IMR-90 (cell line): Measurements from ENCODE around the gene PITPNC1. TPM values are rescaled to one million over a fixed set of nuclear protein-coding genes. Genes with fewer than 3 reads are reported as not detected.

ENCODE experiments used
- ATAC-seq: fragments of 200-7000 bp; cut with Tn5 transposase; 2 replicates; pipeline ENCODE4 v1.9.1; 2020; ENCODE audit warnings: low read depth, mild to moderate bottlenecking, moderate library complexity
- BruUV-seq: library from RNA; stranded (reverse); fragments of 400-500 nt; replicated peaks from 2 replicates; lab custom pipeline; 2021; lab: Mats Ljungman, UMichigan
- CTCF ChIA-PET: fragments of 300-600 bp; formaldehyde crosslinking; extraction: SDS; loops from one replicate; lab custom pipeline; 2021; ENCODE audit warnings: antibody characterized with exemption; lab: Yijun Ruan, JAX
- POLR2A ChIA-PET: fragments of 300-600 bp; sonication (Branson Sonifier 250); formaldehyde crosslinking; loops from one replicate; lab custom pipeline; 2022; ENCODE audit warnings: antibody characterized with exemption; ENCODE audit not compliant: unreplicated experiment; lab: Charles Lee
- DNase-seq: peaks from one replicate; pipeline ENCODE4 v3.0.0; 2013
- H2AFZ ChIP-seq: replicated peaks from 2 replicates; pipeline ENCODE3; 2013; ENCODE audit warnings: low read length, mild to moderate bottlenecking; ENCODE audit not compliant: poor library complexity
- H2AK5ac ChIP-seq: 2 replicates; pipeline ENCODE4 v1.6.1; 2013; ENCODE audit warnings: low read depth, low read length, inconsistent platforms
- H2AK9ac ChIP-seq: replicated peaks from 2 replicates; pipeline ENCODE3; 2013; ENCODE audit warnings: mild to moderate bottlenecking, low read depth, low read length, moderate library complexity; ENCODE audit not compliant: poor library complexity
- H2BK120ac ChIP-seq: 2 replicates; pipeline ENCODE4 v1.6.1; 2013; ENCODE audit warnings: low read depth, low read length, inconsistent platforms
- H2BK15ac ChIP-seq: 3 replicates; pipeline ENCODE4 v1.6.1; 2013; ENCODE audit warnings: low read depth, low read length, inconsistent platforms
- H2BK20ac ChIP-seq: 2 replicates; pipeline ENCODE4 v1.6.1; 2013; ENCODE audit warnings: low read depth, mild to moderate bottlenecking, inconsistent platforms, low read length, moderate library complexity
- H2BK5ac ChIP-seq: 2 replicates; pipeline ENCODE4 v1.6.1; 2013; ENCODE audit warnings: mild to moderate bottlenecking, low read depth, low read length, inconsistent platforms; ENCODE audit not compliant: poor library complexity, severe bottlenecking
- H3K14ac ChIP-seq: replicated peaks from 2 replicates; pipeline ENCODE4 v1.6.1; 2013; ENCODE audit warnings: low read depth, low read length, inconsistent platforms
- H3K18ac ChIP-seq: 2 replicates; pipeline ENCODE4 v1.6.1; 2013; ENCODE audit warnings: low read depth, low read length, control low read depth
- H3K23ac ChIP-seq: 2 replicates; pipeline ENCODE4 v1.6.1; 2013; ENCODE audit warnings: low read depth, low read length, inconsistent platforms
- H3K27ac ChIP-seq: 2 replicates; pipeline ENCODE4 v1.5.1; 2013; ENCODE audit warnings: mild to moderate bottlenecking, control low read depth, low read length; ENCODE audit not compliant: insufficient read depth
- H3K27me3 ChIP-seq: 2 replicates; pipeline ENCODE4 v1.6.1; 2013; ENCODE audit warnings: low read length; ENCODE audit not compliant: control insufficient read depth, insufficient read depth
- H3K36me3 ChIP-seq: 2 replicates; pipeline ENCODE4 v1.6.1; 2013; ENCODE audit warnings: low read length, mixed read lengths; ENCODE audit not compliant: control insufficient read depth, insufficient read depth
- H3K4ac ChIP-seq: 2 replicates; pipeline ENCODE4 v1.6.1; 2013; ENCODE audit warnings: low read depth, low read length, inconsistent platforms
- H3K4me1 ChIP-seq: 2 replicates; pipeline ENCODE4 v1.6.1; 2013; ENCODE audit warnings: low read length, mixed read lengths; ENCODE audit not compliant: control insufficient read depth, insufficient read depth
- H3K4me2 ChIP-seq: 2 replicates; pipeline ENCODE4 v1.6.1; 2013; ENCODE audit warnings: low read depth, mild to moderate bottlenecking, control low read depth, low read length, moderate library complexity
- H3K4me3 ChIP-seq: 2 replicates; pipeline ENCODE4 v1.5.1; 2013; ENCODE audit warnings: low read depth, mild to moderate bottlenecking, control low read depth, low read length, moderate library complexity; ENCODE audit not compliant: insufficient read depth
- H3K56ac ChIP-seq: 2 replicates; pipeline ENCODE4 v1.6.1; 2013; ENCODE audit warnings: low read length, inconsistent platforms; ENCODE audit not compliant: insufficient read depth; ENCODE audit errors: extremely low read depth
- H3K79me1 ChIP-seq, 2 experiments: 2 replicates each; pipeline ENCODE4 v1.6.1; 2013; ENCODE audit warnings: low read length in 2 of 2, inconsistent platforms in 1 of 2, low read depth in 1 of 2
- H3K9ac ChIP-seq: 2 replicates; pipeline ENCODE4 v1.6.1; 2013; ENCODE audit warnings: low read depth, low read length, control low read depth
- H3K9me1 ChIP-seq: 2 replicates; pipeline ENCODE4 v1.6.1; 2013; ENCODE audit warnings: low read length, inconsistent platforms; ENCODE audit not compliant: insufficient read depth
- H3K9me3 ChIP-seq: 2 replicates; pipeline ENCODE4 v1.6.1; 2013; ENCODE audit warnings: low read length; ENCODE audit not compliant: control insufficient read depth, insufficient read depth
- H4K20me1 ChIP-seq: 2 replicates; pipeline ENCODE4 v1.6.1; 2013; ENCODE audit warnings: low read length, inconsistent platforms; ENCODE audit not compliant: insufficient read depth
- H4K5ac ChIP-seq: 2 replicates; pipeline ENCODE4 v1.6.1; 2013; ENCODE audit warnings: mild to moderate bottlenecking, low read depth, low read length, control low read depth
- H4K8ac ChIP-seq, 2 experiments: 2 replicates each; pipeline ENCODE4 v1.6.1; 2013; ENCODE audit warnings: low read depth in 2 of 2, low read length in 2 of 2, control low read depth in 1 of 2, inconsistent platforms in 1 of 2
- H4K91ac ChIP-seq: 2 replicates; pipeline ENCODE4 v1.6.1; 2013; ENCODE audit warnings: low read depth, low read length, inconsistent platforms; ENCODE audit not compliant: insufficient read depth
- BHLHE40 ChIP-seq: fragments of 150-350 bp; IDR thresholded peaks from 2 replicates; pipeline ENCODE4 v1.6.1; 2016; ENCODE audit warnings: mild to moderate bottlenecking, low read depth, low read length
- CEBPB ChIP-seq: IDR thresholded peaks from 2 replicates; pipeline ENCODE4 v1.6.1; 2012; ENCODE audit warnings: low read depth, low read length, improper control_type of control experiment
- CHD1 ChIP-seq: IDR thresholded peaks from 2 replicates; pipeline ENCODE4 v1.6.1; 2012; ENCODE audit warnings: low read depth, low read length, improper control_type of control experiment
- FOS ChIP-seq: fragments of 150-350 bp; IDR thresholded peaks from 2 replicates; pipeline ENCODE4 v1.6.1; 2016; ENCODE audit warnings: low read depth, low read length
- MAFK ChIP-seq: IDR thresholded peaks from 2 replicates; pipeline ENCODE4 v1.6.1; 2012; ENCODE audit warnings: low read depth, low read length, improper control_type of control experiment
- MAZ ChIP-seq: IDR thresholded peaks from 2 replicates; pipeline ENCODE4 v1.6.1; 2012; ENCODE audit warnings: low read depth, mild to moderate bottlenecking, low read length, improper control_type of control experiment, moderate library complexity, borderline replicate concordance
- MXI1 ChIP-seq: IDR thresholded peaks from 2 replicates; pipeline ENCODE4 v1.6.1; 2012; ENCODE audit warnings: low read depth, mild to moderate bottlenecking, low read length, moderate library complexity, borderline replicate concordance
- NFE2L2 ChIP-seq: fragments of 150-350 bp; IDR thresholded peaks from 2 replicates; pipeline ENCODE4 v1.6.1; 2016; ENCODE audit warnings: low read depth, mild to moderate bottlenecking, low read length
- POLR2A ChIP-seq: IDR thresholded peaks from 2 replicates; pipeline ENCODE4 v1.6.1; 2012; ENCODE audit warnings: mild to moderate bottlenecking, low read depth, low read length
- RAD21 ChIP-seq: IDR thresholded peaks from 2 replicates; pipeline ENCODE4 v1.6.1; 2012; ENCODE audit warnings: low read length, improper control_type of control experiment
- RCOR1 ChIP-seq: IDR thresholded peaks from 2 replicates; pipeline ENCODE4 v1.6.1; 2012; ENCODE audit warnings: mild to moderate bottlenecking, low read length, improper control_type of control experiment; ENCODE audit not compliant: insufficient replicate concordance
- RFX5 ChIP-seq: IDR thresholded peaks from 2 replicates; pipeline ENCODE4 v1.8.0; 2012; ENCODE audit warnings: low read depth, mild to moderate bottlenecking, low read length, moderate library complexity
- SMC3 ChIP-seq: fragments of 150-350 bp; IDR thresholded peaks from 2 replicates; pipeline ENCODE4 v1.6.1; 2016; ENCODE audit warnings: low read depth, mild to moderate bottlenecking, antibody characterized with exemption, low read length, moderate library complexity
- WGBS, 2 experiments: methylation state at CpG; one replicate each; pipeline versions ENCODE4 v1.1.5 to v1.1.7; 2013; ENCODE audit warnings: missing lambda C conversion rate in 2 of 2; ENCODE audit not compliant: insufficient read length in 1 of 2; ENCODE audit errors: extremely low coverage in 2 of 2; 5-methylcytosine and 5-hydroxymethylcytosine counted together
- dilution Hi-C: fragments of 300-500 bp; cut with HindIII; formaldehyde crosslinking; loops from one replicate; pipeline ENCODE4 v1.14.3; 2018; ENCODE audit warnings: low sequenced_read_pairs; ENCODE audit not compliant: unreplicated experiment
- in situ Hi-C: fragments of 300-500 bp; cut with MboI; formaldehyde crosslinking; loops from 3 replicates; pipeline ENCODE4 v1.14.3; 2019; ENCODE audit warnings: low sequenced_read_pairs, inconsistent platforms, mixed read lengths
- intact Hi-C: fragments of 100-400 bp; cut with micrococcal nuclease; formaldehyde crosslinking; loops from 2 replicates; pipeline ENCODE4 v1.10.0; 2022
- polyA plus RNA-seq, 3 experiments: library from polyadenylated mRNA; depleted of rRNA; stranded (reverse); fragments of >200 nt; gene quantifications; 2 replicates each; pipeline ENCODE4 v1.2.3, GENCODE V29; 2012; ENCODE audit warnings: low replicate concordance in 1 of 3
- total RNA-seq: library from RNA; depleted of rRNA; stranded (reverse); fragments of >200 nt; gene quantifications from 2 replicates; pipeline ENCODE4 v1.2.3, GENCODE V29; 2012
- TF ChIP-seq, protein P1 (sequence below): fragments of 150-350 bp; IDR thresholded peaks from 2 replicates; pipeline ENCODE4 v1.6.1; 2017; ENCODE audit warnings: mild to moderate bottlenecking, antibody characterized with exemption, low read length, low read depth
- TF ChIP-seq, protein P2 (sequence below): fragments of 150-350 bp; IDR thresholded peaks from 2 replicates; pipeline ENCODE4 v1.6.1; 2016; ENCODE audit warnings: low read depth, mild to moderate bottlenecking, low read length, moderate library complexity, borderline replicate concordance
- TF ChIP-seq, protein P3 (sequence below): conservative IDR thresholded peaks from 2 replicates; pipeline ENCODE4 v1.5.1; 2012; ENCODE audit warnings: mild to moderate bottlenecking, low read depth, low read length, improper control_type of control experiment

Gene PITPNC1
- total and polyA plus RNA-seq, 2 of the 4 experiments (the other 2 are of a cell fraction): 4.1 TPM

DNA sequence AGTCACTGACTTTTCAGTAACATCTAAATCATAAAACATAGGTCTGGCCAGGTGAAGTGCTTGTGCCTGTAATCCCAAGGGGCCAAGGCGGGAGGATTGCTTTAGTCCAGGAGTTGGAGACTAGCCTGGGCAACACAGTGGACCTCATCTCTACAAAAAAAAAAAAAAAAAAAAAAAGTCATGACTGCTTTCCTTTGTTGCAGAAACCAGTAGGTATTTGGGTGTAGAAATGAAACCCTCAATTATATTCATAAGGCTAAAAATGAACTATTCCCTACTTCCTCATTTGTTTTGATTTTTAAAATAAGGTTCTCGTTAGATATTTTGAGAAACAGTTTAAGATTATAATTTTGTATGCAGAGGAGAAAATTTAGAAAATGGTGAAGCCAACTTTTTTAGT, 26.0 kb downstream of the PITPNC1 start:
- Histone ChIP-seq H2AFZ (no peak overlapping the region), H2BK15ac (no peak overlapping the region), H4K20me1 (no peaks in the 10 kb centered on the region), H3K79me1 (peaks cover 24 to 41% of the 10 kb centered on the region in 2 experiments), H2AK9ac (no peak overlapping the region), H3K9ac (no peak overlapping the region), H3K4me3 (no peak overlapping the region), H3K4me1 (peaks cover 3% of the 10 kb centered on the region; the same call in 1 of the 2 replicates), H3K56ac (no peak overlapping the region), H2BK20ac (no peak overlapping the region), H4K91ac (no peak overlapping the region), H3K9me3 (no peaks in the 10 kb centered on the region), H3K27ac (no peak overlapping the region), H2BK120ac (no peak overlapping the region), H2AK5ac (no peak overlapping the region), H3K4me2 (no peak overlapping the region), H3K18ac (no peak overlapping the region), H4K5ac (no peak overlapping the region), H3K4ac (no peak overlapping the region), H3K9me1 (0 out of 2 replicates have a peak, but pooled peaks cover 3% of the 10 kb centered on the region), H3K23ac (no peak overlapping the region), H2BK5ac (no peak overlapping the region), H3K27me3 (no peaks in the 10 kb centered on the region), H3K14ac (no peak overlapping the region), H3K36me3 (no peaks in the 10 kb centered on the region), H4K8ac (no peak overlapping the region)
- intact Hi-C loops (no loop called here), dilution Hi-C loops (no loop called here), in situ Hi-C loops (no loop called here)
- no peak for DNase-seq
- no TSS peak for BruUV-seq
- POLR2A ChIA-PET: no interaction called here
- TF ChIP-seq POLR2A (no peak), SMC3 (no peak), RAD21 (no peak), FOS (no peak), MXI1 (no peak), NFE2L2 (no peak), CHD1 (no peak), CEBPB (no peak), BHLHE40 (no peak), RCOR1 (no peak), RFX5 (no peak), MAZ (no peak), MAFK (no peak)
- TF ChIP-seq, protein P1, sequence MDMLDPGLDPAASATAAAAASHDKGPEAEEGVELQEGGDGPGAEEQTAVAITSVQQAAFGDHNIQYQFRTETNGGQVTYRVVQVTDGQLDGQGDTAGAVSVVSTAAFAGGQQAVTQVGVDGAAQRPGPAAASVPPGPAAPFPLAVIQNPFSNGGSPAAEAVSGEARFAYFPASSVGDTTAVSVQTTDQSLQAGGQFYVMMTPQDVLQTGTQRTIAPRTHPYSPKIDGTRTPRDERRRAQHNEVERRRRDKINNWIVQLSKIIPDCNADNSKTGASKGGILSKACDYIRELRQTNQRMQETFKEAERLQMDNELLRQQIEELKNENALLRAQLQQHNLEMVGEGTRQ: no peak
- TF ChIP-seq, protein P2, sequence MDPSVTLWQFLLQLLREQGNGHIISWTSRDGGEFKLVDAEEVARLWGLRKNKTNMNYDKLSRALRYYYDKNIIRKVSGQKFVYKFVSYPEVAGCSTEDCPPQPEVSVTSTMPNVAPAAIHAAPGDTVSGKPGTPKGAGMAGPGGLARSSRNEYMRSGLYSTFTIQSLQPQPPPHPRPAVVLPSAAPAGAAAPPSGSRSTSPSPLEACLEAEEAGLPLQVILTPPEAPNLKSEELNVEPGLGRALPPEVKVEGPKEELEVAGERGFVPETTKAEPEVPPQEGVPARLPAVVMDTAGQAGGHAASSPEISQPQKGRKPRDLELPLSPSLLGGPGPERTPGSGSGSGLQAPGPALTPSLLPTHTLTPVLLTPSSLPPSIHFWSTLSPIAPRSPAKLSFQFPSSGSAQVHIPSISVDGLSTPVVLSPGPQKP: no peak
- TF ChIP-seq, protein P3, sequence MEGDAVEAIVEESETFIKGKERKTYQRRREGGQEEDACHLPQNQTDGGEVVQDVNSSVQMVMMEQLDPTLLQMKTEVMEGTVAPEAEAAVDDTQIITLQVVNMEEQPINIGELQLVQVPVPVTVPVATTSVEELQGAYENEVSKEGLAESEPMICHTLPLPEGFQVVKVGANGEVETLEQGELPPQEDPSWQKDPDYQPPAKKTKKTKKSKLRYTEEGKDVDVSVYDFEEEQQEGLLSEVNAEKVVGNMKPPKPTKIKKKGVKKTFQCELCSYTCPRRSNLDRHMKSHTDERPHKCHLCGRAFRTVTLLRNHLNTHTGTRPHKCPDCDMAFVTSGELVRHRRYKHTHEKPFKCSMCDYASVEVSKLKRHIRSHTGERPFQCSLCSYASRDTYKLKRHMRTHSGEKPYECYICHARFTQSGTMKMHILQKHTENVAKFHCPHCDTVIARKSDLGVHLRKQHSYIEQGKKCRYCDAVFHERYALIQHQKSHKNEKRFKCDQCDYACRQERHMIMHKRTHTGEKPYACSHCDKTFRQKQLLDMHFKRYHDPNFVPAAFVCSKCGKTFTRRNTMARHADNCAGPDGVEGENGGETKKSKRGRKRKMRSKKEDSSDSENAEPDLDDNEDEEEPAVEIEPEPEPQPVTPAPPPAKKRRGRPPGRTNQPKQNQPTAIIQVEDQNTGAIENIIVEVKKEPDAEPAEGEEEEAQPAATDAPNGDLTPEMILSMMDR: no peak
- no CpG with 5 or more reads among the region's 2 CpGs for WGBS, 2 experiments
- CTCF ChIA-PET: no interaction called here
- no peak for ATAC-seq
